Astrocyte (in vitro differentiated cells and primary cell): Measurements from ENCODE around the gene APRT.

Experiments used
- EZH2 ChIP-seq: IDR thresholded peaks from 2 replicates; pipeline ENCODE4 v1.6.1; 2012; ENCODE audit warnings: mild to moderate bottlenecking, low read length, inconsistent platforms; ENCODE audit not compliant: insufficient read depth
- TF ChIP-seq, protein P1 (sequence below): IDR thresholded peaks from 2 replicates; pipeline ENCODE4 v1.5.1; 2011; ENCODE audit warnings: low read depth, mild to moderate bottlenecking, inconsistent platforms, low read length, moderate library complexity; ENCODE audit not compliant: insufficient read depth

- TF ChIP-seq EZH2: no peak
- TF ChIP-seq, protein P1, sequence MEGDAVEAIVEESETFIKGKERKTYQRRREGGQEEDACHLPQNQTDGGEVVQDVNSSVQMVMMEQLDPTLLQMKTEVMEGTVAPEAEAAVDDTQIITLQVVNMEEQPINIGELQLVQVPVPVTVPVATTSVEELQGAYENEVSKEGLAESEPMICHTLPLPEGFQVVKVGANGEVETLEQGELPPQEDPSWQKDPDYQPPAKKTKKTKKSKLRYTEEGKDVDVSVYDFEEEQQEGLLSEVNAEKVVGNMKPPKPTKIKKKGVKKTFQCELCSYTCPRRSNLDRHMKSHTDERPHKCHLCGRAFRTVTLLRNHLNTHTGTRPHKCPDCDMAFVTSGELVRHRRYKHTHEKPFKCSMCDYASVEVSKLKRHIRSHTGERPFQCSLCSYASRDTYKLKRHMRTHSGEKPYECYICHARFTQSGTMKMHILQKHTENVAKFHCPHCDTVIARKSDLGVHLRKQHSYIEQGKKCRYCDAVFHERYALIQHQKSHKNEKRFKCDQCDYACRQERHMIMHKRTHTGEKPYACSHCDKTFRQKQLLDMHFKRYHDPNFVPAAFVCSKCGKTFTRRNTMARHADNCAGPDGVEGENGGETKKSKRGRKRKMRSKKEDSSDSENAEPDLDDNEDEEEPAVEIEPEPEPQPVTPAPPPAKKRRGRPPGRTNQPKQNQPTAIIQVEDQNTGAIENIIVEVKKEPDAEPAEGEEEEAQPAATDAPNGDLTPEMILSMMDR: no peak
These were observed 49.4 kb downstream of the APRT start for GRCh38 chr16:88762258-88762870.
